Hematopoietic multipotent progenitor cell treated with erythropoietin and hydrocortisone succinate and interleukin-3 and kit ligand, for 6 days (in vitro differentiated cells): ENCODE data around the gene SETD2.

Experiments used
- DNase-seq: peaks from one replicate; pipeline ENCODE4 v3.0.0-alpha.2; 2015

The SETD2 gene

GRCh38 chr3:46994801-46995731 lies 168.8 kb downstream of the SETD2 start:
- DNase-seq: no peak

GRCh38 chr3:46993986-46994385 lies 169.9 kb downstream of the SETD2 start:
- no peak for DNase-seq

- DNase-seq: no peak
Measured at GRCh38 chr3:46993292-46993691, 170.6 kb downstream of the SETD2 start.

GRCh38 chr3:46992231-46992630 lies 171.7 kb downstream of the SETD2 start:
- no peak for DNase-seq

GRCh38 chr3:46991406-46992165 lies 172.3 kb downstream of the SETD2 start:
- DNase-seq: no peak

GRCh38 chr3:46990573-46991374 lies 173.1 kb downstream of the SETD2 start:
- peak; percentile 35 for DNase-seq

- no peak for DNase-seq
Measured at GRCh38 chr3:46989146-46989810, 174.6 kb downstream of the SETD2 start.

- DNase-seq: no peak
Measured at GRCh38 chr3:46988616-46989015, 175.3 kb downstream of the SETD2 start.

- DNase-seq: peak; percentile 94
Measured at GRCh38 chr3:46987743-46988401, 176.0 kb downstream of the SETD2 start.

- DNase-seq: peak; percentile 91
Measured at GRCh38 chr3:46987319-46987742, 176.6 kb downstream of the SETD2 start.

- no peak for DNase-seq
Measured at GRCh38 chr3:46986782-46987310, 177.1 kb downstream of the SETD2 start.

GRCh38 chr3:46986055-46986730 lies 177.7 kb downstream of the SETD2 start:
- DNase-seq: peak; percentile 38

- DNase-seq: no peak
Measured at GRCh38 chr3:46985588-46985987, 178.3 kb downstream of the SETD2 start.

GRCh38 chr3:46984591-46985459 lies 179.1 kb downstream of the SETD2 start:
- no peak for DNase-seq

GRCh38 chr3:46982546-46982945 lies 181.4 kb downstream of the SETD2 start:
- no peak for DNase-seq

- no peak for DNase-seq
Measured at GRCh38 chr3:46981932-46982471, 181.9 kb downstream of the SETD2 start.

GRCh38 chr3:46979958-46980497 lies 183.9 kb downstream of the SETD2 start:
- peak; percentile 42 for DNase-seq

- DNase-seq: peak; percentile 99
Measured at GRCh38 chr3:46978985-46979944, 184.6 kb downstream of the SETD2 start, which contains the start of gene NBEAL2. NBEAL2 (plus strand) TSS chr3:46979666; CDS start chr3:46979862, 196 bp downstream.
